Mucosa of gallbladder (tissue), 1 donor: ENCODE results near the gene SCARB1. TPM values are rescaled to one million over a fixed set of nuclear protein-coding genes. Genes with fewer than 3 reads are reported as not detected.

ENCODE experiments used
- DNase-seq: peaks from one replicate; pipeline ENCODE4 v3.0.0-alpha.2; 2020; ENCODE audit warnings: low spot score
- total RNA-seq: library from RNA; stranded (reverse); gene quantifications from one replicate; pipeline ENCODE4 v1.2.1, GENCODE V29; 2021
- donor health status: DM: no; HTN: no; CAD: no.

SCARB1 gene
- total RNA-seq, 1 donor from 2014 or later = 102 TPM

GRCh38 chr12:124821252-124822200 lies 42.1 kb downstream of the SCARB1 start:
- no peak for DNase-seq

- no peak for DNase-seq
Measured at GRCh38 chr12:124820199-124820598, 43.5 kb downstream of the SCARB1 start.

- no peak for DNase-seq
Measured at GRCh38 chr12:124819525-124819924, 44.1 kb downstream of the SCARB1 start.

DNA sequence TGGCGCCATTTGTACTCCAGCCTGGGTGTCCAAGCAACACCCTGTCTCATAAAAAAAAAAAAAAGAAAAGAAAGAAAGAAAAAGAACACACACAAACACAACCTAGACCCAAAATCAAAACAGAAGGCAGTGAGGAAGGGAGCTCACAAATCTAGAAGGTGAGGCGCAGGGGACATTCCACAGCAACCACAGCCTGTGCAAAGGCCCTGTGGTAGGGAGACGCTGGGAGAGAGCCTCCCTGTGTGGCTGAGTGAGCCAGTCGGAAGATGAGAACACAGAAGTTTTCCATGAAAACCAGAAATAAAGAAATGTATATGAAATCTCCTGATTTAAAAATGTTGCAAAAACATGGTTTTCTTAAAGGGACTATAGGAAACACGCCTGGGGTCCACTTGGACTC lies 44.6 kb downstream of the SCARB1 start:
- no peak for DNase-seq

- no peak for DNase-seq
Measured at GRCh38 chr12:124817076-124818000, 46.3 kb downstream of the SCARB1 start.

- no peak for DNase-seq
Measured at GRCh38 chr12:124816295-124816854, 47.3 kb downstream of the SCARB1 start.

DNA sequence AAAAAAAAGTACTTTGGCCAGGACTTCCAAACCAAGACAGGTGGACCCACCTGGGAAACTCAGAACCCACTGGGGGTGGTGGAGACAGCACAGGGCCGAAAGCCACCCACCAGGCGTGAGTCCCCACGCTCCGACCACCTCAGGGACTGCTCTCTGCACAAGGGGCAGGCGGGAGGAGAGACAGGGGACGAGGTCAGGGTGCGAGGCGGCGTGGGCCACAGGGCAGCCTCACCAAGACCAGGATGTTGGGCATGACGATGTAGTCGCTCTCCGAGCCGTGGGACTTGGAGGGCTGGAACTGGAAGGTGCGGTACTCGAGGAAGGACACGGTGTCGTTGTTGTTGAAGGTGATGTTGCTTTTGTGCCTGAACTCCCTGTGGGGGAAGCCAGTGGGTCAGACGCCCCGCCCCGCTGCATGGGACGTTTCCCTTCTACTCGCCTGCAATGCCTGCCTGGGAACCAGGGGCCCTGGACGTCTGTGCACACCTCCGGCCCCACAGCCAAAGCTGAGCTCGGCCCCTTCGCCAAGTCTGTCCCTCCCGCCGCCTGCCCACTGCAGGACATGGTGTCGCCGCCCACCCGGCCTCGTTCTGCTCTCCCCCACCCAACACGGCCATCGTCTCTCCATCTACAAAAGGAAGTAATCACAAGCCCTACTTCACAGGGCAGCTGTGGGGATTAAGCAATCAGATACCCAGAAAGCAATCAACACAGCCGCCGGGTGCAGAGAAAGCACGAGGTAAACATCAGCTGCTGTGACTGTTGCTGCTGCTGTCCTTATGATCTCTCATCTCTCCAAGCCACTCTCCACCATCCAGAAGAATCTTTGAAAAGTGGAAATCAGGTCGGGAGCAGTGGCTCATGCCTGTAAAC lies 48.7 kb downstream of the SCARB1 start:
- DNase-seq = no peak

GRCh38 chr12:124813782-124814181 lies 49.9 kb downstream of the SCARB1 start:
- no peak for DNase-seq

- DNase-seq = no peak
Measured at GRCh38 chr12:124812979-124813378, 50.7 kb downstream of the SCARB1 start.

DNA sequence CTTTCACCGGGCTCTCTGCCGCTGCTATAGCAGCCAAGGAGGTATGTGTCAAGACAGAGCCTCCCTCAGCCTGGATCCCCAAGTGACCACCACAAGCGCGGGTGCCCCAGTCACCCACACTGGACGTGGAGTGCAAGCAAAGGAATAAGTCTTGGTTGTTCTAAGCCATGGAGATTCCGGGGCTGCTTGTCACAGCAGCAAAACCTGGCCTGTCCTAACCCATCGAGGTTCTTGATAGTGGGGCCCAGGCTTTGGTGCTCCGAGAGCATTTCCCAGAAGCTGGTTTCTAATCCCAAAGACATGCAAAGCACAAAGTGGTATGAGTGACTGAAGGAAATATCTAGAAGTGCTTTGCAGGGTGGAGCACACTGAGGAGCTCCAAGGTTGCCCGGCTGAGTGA lies 51.3 kb downstream of the SCARB1 start:
- DNase-seq = no peak

DNA sequence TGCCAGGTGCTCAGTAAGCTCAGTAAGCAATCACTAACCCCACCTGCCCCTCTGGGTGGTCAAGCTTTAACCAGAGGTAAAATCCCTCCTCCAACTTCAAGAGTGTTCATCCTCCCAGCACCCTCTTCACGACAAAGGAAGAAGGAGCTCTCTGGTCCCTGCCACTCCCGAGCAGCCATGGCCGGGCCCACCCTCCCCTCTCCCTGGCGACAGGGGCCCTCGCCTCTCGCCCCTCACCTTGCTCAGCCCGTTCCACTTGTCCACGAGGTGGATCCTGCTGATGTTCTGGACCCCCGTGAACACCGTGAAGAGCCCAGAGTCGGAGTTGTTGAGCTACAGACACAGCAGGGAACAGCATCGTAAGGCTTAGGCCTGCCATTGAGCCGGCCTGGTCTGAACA lies 52.0 kb downstream of the SCARB1 start:
- DNase-seq = no peak

DNA sequence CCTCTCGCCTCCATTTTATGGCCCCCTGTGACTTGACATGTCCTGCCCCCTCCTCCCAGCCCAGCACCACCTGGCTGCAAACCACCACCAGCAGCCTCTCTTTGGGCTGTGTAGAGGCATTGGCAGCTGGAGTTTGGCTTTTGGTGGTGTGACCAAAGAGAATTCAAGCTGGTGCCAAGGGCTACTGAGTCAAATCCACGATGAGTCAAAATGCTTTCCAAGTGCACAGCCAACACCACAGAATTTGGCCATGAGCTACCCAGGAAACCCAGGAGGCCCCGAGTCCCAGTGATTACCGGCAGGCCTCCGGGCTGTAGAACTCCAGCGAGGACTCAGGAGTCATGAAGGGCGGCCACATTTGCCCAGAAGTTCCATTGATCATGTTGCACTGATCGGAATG lies 53.8 kb downstream of the SCARB1 start:
- DNase-seq = no peak

GRCh38 chr12:124809391-124809790 lies 54.3 kb downstream of the SCARB1 start:
- DNase-seq = no peak

DNA sequence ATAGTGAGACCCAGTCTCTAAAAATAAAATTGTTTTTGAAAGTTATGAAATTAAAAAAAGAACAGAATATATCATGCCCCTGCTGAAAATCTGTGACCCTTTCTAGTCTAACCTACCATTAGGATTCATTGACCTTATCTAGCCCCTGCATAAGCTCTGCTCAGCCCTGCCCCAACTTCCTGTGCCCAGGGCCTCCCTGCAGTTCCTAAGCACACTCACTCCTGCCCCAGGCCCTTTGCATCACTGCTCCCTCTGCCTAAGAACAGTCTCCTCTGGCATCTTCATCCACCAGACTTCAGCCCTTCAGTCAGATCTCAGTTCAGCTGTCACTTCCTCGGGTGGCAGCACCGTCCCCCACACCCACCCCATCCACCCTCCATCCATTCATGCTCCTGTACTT lies 55.4 kb downstream of the SCARB1 start:
- DNase-seq = no peak

DNA sequence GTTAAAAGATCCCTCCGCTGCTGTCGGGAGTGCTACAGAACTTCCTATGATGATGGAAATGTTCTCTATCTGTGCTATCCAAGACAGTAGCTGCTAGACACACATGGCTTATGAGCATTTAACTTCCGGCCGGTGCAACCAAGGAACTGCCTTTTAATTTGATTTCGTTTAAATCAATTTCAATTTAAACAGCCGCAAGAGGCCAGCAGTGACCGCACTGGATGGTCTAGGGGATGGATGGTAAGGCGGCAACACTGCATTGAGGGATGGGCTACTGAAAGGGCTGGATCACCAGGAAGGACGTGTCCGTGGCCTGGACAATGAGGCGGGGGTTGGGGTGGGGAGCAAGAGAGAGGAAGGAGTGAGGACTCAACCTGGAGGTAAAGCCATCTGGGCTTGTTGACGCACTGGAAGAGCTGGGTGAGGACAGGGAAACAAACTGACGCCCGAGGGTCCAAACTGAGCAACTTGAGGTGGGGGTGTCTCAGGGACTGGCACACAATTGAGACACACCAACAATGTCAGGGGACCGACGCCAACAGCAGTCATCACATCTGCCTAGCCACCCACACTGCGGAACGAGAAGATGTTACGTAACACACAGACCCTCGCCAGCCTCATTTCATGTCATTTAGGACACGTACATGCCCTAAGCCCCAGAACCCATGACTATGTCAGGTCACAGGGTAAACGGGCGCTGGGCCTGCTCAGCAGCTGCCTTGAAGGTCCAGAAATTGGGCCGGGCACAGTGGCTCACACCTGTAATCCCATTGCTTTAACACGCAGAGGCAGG lies 57.6 kb downstream of the SCARB1 start:
- DNase-seq = no peak

GRCh38 chr12:124805050-124805449 lies 58.6 kb downstream of the SCARB1 start:
- no peak for DNase-seq

GRCh38 chr12:124804011-124804621 lies 59.5 kb downstream of the SCARB1 start:
- DNase-seq = peak; percentile 73

GRCh38 chr12:124802361-124802760 lies 61.3 kb downstream of the SCARB1 start:
- DNase-seq = no peak

GRCh38 chr12:124800506-124800905 lies 63.2 kb downstream of the SCARB1 start:
- no peak for DNase-seq

DNA sequence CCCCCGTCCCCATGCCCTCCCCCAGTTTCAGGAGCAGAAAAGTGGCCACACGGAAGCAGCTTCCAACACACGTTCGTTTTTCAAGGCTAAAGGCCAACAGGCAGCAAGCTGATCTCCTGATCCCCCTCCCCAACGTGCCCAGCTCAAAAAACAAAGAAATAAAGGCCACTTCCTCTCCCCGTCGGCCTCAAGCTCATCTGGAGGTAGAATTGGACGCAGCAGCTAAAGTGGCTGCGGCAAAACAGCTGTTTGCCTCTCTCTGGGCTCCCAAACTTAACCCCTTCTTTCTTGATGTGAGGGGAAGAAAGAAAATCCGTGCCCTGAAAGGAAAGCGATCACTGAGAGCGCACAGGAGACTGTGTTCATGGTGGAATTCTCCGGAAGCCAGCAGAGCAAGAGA lies 66.3 kb downstream of the SCARB1 start:
- DNase-seq = no peak
